Astrocyte (in vitro differentiated cells and primary cell): ENCODE results near the gene PCDH7. TPM values are rescaled to one million over a fixed set of nuclear protein-coding genes. Genes with fewer than 3 reads are reported as not detected.
A peak's percentile ranks its signal among the peaks of the same experiment; 100 is the strongest.

ENCODE experiments used
- DNase-seq: peaks from one replicate; pipeline ENCODE4 v3.0.0-alpha.2; 2010; ENCODE audit warnings: low read depth
- FAIRE-seq: peaks from 2 replicates; lab custom pipeline; 2011; peaks lifted over from hg19 to GRCh38; lab: Jason Lieb, UNC
- H2AFZ ChIP-seq: 2 replicates; pipeline ENCODE4 v1.6.0; 2012; ENCODE audit warnings: low read depth, low read length, inconsistent platforms
- H3K27ac ChIP-seq: 2 replicates; pipeline ENCODE4 v1.5.1; 2011; ENCODE audit warnings: low read depth, low read length, inconsistent platforms
- H3K27me3 ChIP-seq: 2 replicates; pipeline ENCODE4 v1.6.0; 2011; ENCODE audit warnings: low read length, inconsistent platforms; ENCODE audit not compliant: insufficient read depth
- H3K36me3 ChIP-seq: 2 replicates; pipeline ENCODE4 v1.5.1; 2011; ENCODE audit warnings: low read length, inconsistent platforms; ENCODE audit not compliant: insufficient read depth
- H3K4me1 ChIP-seq: 2 replicates; pipeline ENCODE4 v1.5.1; 2011; ENCODE audit warnings: low read length, inconsistent platforms; ENCODE audit not compliant: insufficient read depth
- H3K4me2 ChIP-seq: 2 replicates; pipeline ENCODE4 v1.6.0; 2012; ENCODE audit warnings: low read length, inconsistent platforms
- H3K4me3 ChIP-seq: 2 replicates; pipeline ENCODE4 v1.5.1; 2011; ENCODE audit warnings: low read depth, mild to moderate bottlenecking, low read length, inconsistent platforms; ENCODE audit not compliant: insufficient read depth
- H3K79me2 ChIP-seq: 2 replicates; pipeline ENCODE4 v1.6.0; 2012; ENCODE audit warnings: mild to moderate bottlenecking, low read length, inconsistent platforms; ENCODE audit not compliant: insufficient read depth
- H3K9ac ChIP-seq: 2 replicates; pipeline ENCODE4 v1.6.0; 2012; ENCODE audit warnings: mild to moderate bottlenecking, low read length, inconsistent platforms
- H3K9me3 ChIP-seq: 2 replicates; pipeline ENCODE4 v1.5.1; 2012; ENCODE audit warnings: low read depth, mild to moderate bottlenecking, low read length, inconsistent platforms; ENCODE audit not compliant: insufficient read depth
- H4K20me1 ChIP-seq: 2 replicates; pipeline ENCODE4 v1.6.0; 2012; ENCODE audit warnings: low read length, inconsistent platforms; ENCODE audit not compliant: insufficient read depth
- H3K27ac Mint-ChIP-seq: one replicate; pipeline ENCODE4 v1.8.0; 2021; ENCODE audit warnings: mild to moderate bottlenecking, mixed read lengths; ENCODE audit not compliant: unreplicated experiment
- H3K27me3 Mint-ChIP-seq: one replicate; pipeline ENCODE4 v1.8.0; 2021; ENCODE audit warnings: low read depth, mixed read lengths; ENCODE audit not compliant: unreplicated experiment
- H3K36me3 Mint-ChIP-seq: one replicate; pipeline ENCODE4 v1.8.0; 2021; ENCODE audit warnings: low read depth, mixed read lengths; ENCODE audit not compliant: unreplicated experiment
- H3K4me1 Mint-ChIP-seq: one replicate; pipeline ENCODE4 v1.8.0; 2021; ENCODE audit warnings: low read depth, mixed read lengths; ENCODE audit not compliant: unreplicated experiment
- H3K4me3 Mint-ChIP-seq: one replicate; pipeline ENCODE4 v1.8.0; 2021; ENCODE audit warnings: mild to moderate bottlenecking, moderate library complexity, mixed read lengths; ENCODE audit not compliant: unreplicated experiment
- H3K9me3 Mint-ChIP-seq: one replicate; pipeline ENCODE4 v1.8.0; 2021; ENCODE audit warnings: mild to moderate bottlenecking, mixed read lengths; ENCODE audit not compliant: unreplicated experiment
- EZH2 ChIP-seq: IDR thresholded peaks from 2 replicates; pipeline ENCODE4 v1.6.1; 2012; ENCODE audit warnings: mild to moderate bottlenecking, low read length, inconsistent platforms; ENCODE audit not compliant: insufficient read depth
- total RNA-seq: library from RNA; stranded (reverse); gene quantifications from 2 replicates; pipeline ENCODE4 v1.2.1, GENCODE V29; 2021
- TF ChIP-seq, protein P1 (sequence below): IDR thresholded peaks from 2 replicates; pipeline ENCODE4 v1.5.1; 2011; ENCODE audit warnings: low read depth, mild to moderate bottlenecking, inconsistent platforms, low read length, moderate library complexity; ENCODE audit not compliant: insufficient read depth

Gene PCDH7
- total RNA-seq, 1 donor from 2014 or later: 40.8 TPM

DNA sequence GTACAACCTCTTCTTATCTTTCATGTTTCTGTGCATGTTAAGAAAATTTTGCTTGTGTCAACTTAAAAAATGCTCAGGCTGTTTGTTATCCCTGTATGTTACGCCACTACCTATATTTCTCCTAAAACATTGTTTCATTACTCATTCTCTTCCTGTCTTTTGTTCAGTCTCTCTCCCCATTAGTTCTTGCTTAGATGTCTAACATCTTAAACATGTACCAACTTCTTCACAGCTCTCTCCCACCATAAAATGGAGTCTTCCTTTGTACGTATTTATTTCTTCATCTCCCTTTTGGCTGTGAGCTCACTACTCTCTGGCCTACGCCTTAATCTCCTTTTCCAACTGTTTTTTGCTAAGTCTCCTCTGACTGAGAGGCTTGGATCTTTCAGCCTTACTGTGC, 36.4 kb downstream of the PCDH7 start:
- FAIRE-seq (no peak), DNase-seq (no peak)
- Mint-ChIP-seq H3K4me3 (no peak overlapping the region), H3K4me1 (peaks cover 35% of the 10 kb centered on the region), H3K36me3 (no peaks in the 10 kb centered on the region), H3K27me3 (no peaks in the 10 kb centered on the region), H3K9me3 (no peaks in the 10 kb centered on the region), H3K27ac (no peak overlapping the region)
- Histone ChIP-seq H3K27me3 (no peaks in the 10 kb centered on the region), H3K9me3 (no peaks in the 10 kb centered on the region), H2AFZ (no peak overlapping the region), H3K4me3 (no peak overlapping the region), H3K9ac (peak overlapping the region; percentile 40), H3K4me1 (peaks cover 53% of the 10 kb centered on the region), H3K36me3 (no peaks in the 10 kb centered on the region), H3K27ac (peak overlapping the region; percentile 77), H3K4me2 (peak overlapping the region; percentile 62), H3K79me2 (no peaks in the 10 kb centered on the region), H4K20me1 (no peaks in the 10 kb centered on the region)
- TF ChIP-seq EZH2: no peak
- TF ChIP-seq, protein P1, sequence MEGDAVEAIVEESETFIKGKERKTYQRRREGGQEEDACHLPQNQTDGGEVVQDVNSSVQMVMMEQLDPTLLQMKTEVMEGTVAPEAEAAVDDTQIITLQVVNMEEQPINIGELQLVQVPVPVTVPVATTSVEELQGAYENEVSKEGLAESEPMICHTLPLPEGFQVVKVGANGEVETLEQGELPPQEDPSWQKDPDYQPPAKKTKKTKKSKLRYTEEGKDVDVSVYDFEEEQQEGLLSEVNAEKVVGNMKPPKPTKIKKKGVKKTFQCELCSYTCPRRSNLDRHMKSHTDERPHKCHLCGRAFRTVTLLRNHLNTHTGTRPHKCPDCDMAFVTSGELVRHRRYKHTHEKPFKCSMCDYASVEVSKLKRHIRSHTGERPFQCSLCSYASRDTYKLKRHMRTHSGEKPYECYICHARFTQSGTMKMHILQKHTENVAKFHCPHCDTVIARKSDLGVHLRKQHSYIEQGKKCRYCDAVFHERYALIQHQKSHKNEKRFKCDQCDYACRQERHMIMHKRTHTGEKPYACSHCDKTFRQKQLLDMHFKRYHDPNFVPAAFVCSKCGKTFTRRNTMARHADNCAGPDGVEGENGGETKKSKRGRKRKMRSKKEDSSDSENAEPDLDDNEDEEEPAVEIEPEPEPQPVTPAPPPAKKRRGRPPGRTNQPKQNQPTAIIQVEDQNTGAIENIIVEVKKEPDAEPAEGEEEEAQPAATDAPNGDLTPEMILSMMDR: no peak

DNA sequence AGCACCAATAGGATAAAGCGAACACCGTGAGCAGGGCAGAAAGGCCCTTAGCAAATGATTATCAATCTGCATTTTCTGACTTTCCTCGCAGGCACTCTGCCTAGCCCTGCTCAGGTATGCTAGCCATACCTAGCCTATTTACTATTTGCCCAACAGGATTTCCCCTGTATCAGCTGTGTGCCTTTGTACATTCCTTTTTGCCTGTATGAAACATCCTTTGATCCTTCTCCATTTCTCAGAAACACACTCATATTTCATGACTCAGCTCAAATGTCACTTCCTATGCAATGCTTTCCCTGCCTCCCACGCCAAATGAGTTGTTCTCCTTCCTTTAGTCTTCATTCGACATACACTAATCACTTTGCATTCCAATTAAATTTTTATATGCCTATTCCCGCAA, 37.2 kb downstream of the PCDH7 start:
- peaks cover 53% of the 10 kb centered on the region for H3K4me1 ChIP-seq
- H3K4me2 ChIP-seq: peak overlapping the region; percentile 62
- peak overlapping the region; percentile 9 for H2AFZ ChIP-seq
- peak; percentile 98 for DNase-seq
- Mint-ChIP-seq H3K36me3 (no peaks in the 10 kb centered on the region), H3K27ac (no peak overlapping the region), H3K27me3 (no peaks in the 10 kb centered on the region), H3K9me3 (no peaks in the 10 kb centered on the region), H3K4me1 (peaks cover 35% of the 10 kb centered on the region), H3K4me3 (no peak overlapping the region)
- peak; percentile 34 for FAIRE-seq
- peak overlapping the region; percentile 40 for H3K9ac ChIP-seq
- TF ChIP-seq, protein P1: no peak
- no peak for TF ChIP-seq EZH2
- H3K9me3 ChIP-seq: no peaks in the 10 kb centered on the region
- H3K27me3 ChIP-seq: no peaks in the 10 kb centered on the region
- H3K4me3 ChIP-seq: no peak overlapping the region
- no peaks in the 10 kb centered on the region for H3K79me2 ChIP-seq
- peak overlapping the region; percentile 77 for H3K27ac ChIP-seq
- no peaks in the 10 kb centered on the region for H3K36me3 ChIP-seq
- no peaks in the 10 kb centered on the region for H4K20me1 ChIP-seq

DNA sequence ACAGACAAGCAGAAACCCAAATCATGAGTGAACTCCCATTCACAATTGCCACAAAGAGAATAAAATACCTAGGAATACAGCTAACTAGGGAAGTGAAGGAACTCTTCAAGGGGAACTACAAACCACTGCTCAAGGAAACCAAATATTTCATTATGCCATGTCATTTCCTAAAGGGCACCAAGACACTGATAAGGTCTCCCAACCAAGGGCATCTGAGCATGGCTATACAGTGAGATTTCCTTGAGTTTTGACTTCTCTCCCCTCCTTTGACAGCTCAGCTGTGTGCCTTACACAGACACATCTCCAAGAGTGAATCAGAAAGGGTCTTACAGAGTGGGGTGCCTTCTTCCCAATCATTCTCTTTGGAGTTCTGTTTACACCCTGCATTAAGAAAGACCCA, 40.4 kb downstream of the PCDH7 start:
- H3K9ac ChIP-seq: no peak overlapping the region
- Mint-ChIP-seq H3K27me3 (no peaks in the 10 kb centered on the region), H3K27ac (no peak overlapping the region), H3K4me1 (peaks cover 7% of the 10 kb centered on the region), H3K4me3 (no peak overlapping the region), H3K9me3 (no peaks in the 10 kb centered on the region), H3K36me3 (no peaks in the 10 kb centered on the region)
- no peak for TF ChIP-seq EZH2
- TF ChIP-seq, protein P1: no peak
- DNase-seq: no peak
- peaks cover 26% of the 10 kb centered on the region for H3K4me1 ChIP-seq
- no peak overlapping the region for H3K4me2 ChIP-seq
- no peak overlapping the region for H3K27ac ChIP-seq
- FAIRE-seq: no peak
- H3K27me3 ChIP-seq: no peaks in the 10 kb centered on the region
- H3K4me3 ChIP-seq: no peak overlapping the region
- no peaks in the 10 kb centered on the region for H3K79me2 ChIP-seq
- H4K20me1 ChIP-seq: no peaks in the 10 kb centered on the region
- H2AFZ ChIP-seq: no peak overlapping the region
- no peaks in the 10 kb centered on the region for H3K36me3 ChIP-seq
- no peaks in the 10 kb centered on the region for H3K9me3 ChIP-seq
